NCI-H345 treated with DMSO at 0.1 percent for 48 hours (cell line): ENCODE data around the gene PLA2G2D.

Experiments
- DNase-seq: peaks from one replicate; lab custom pipeline; 2025; ENCODE audit not compliant: unreplicated experiment; lab: John Stamatoyannopoulos, UW

PLA2G2D gene

GRCh38 chr1:20089328-20090077 is 29.8 kb downstream of the PLA2G2D start:
- no peak for DNase-seq

GRCh38 chr1:20087668-20088067 is 31.7 kb downstream of the PLA2G2D start:
- no peak for DNase-seq

- DNase-seq = no peak
Measured at GRCh38 chr1:20086800-20087199, 32.5 kb downstream of the PLA2G2D start.

- DNase-seq = no peak
Measured at GRCh38 chr1:20083178-20083944, 36.0 kb downstream of the PLA2G2D start.

- no peak for DNase-seq
Measured at GRCh38 chr1:20082772-20083171, 36.6 kb downstream of the PLA2G2D start.

GRCh38 chr1:20081353-20081810 is 38.0 kb downstream of the PLA2G2D start:
- no peak for DNase-seq

- DNase-seq = no peak
Measured at GRCh38 chr1:20080441-20081352, 38.6 kb downstream of the PLA2G2D start.

- no peak for DNase-seq
Measured at GRCh38 chr1:20079661-20080305, 39.6 kb downstream of the PLA2G2D start.

GRCh38 chr1:20078711-20079110 is 40.6 kb downstream of the PLA2G2D start:
- DNase-seq = no peak

GRCh38 chr1:20078171-20078651 is 41.1 kb downstream of the PLA2G2D start:
- no peak for DNase-seq

GRCh38 chr1:20076710-20077461 is 42.5 kb downstream of the PLA2G2D start:
- DNase-seq = no peak

- no peak for DNase-seq
Measured at GRCh38 chr1:20076223-20076622, 43.1 kb downstream of the PLA2G2D start.

- no peak for DNase-seq
Measured at GRCh38 chr1:20075345-20075744, 44.0 kb downstream of the PLA2G2D start.

GRCh38 chr1:20074725-20075171 is 44.6 kb downstream of the PLA2G2D start:
- no peak for DNase-seq

GRCh38 chr1:20074055-20074724 is 45.1 kb downstream of the PLA2G2D start:
- DNase-seq = no peak

- no peak for DNase-seq
Measured at GRCh38 chr1:20073256-20073655, 46.1 kb downstream of the PLA2G2D start.

GRCh38 chr1:20072771-20073170 is 46.6 kb downstream of the PLA2G2D start:
- no peak for DNase-seq

- DNase-seq = no peak
Measured at GRCh38 chr1:20071416-20071815, 47.9 kb downstream of the PLA2G2D start.

GRCh38 chr1:20070357-20070756 is 49.0 kb downstream of the PLA2G2D start:
- DNase-seq = no peak
